PC-9 (cell line): ENCODE results near the gene HOXB5. TPM values are rescaled to one million over a fixed set of nuclear protein-coding genes. Genes with fewer than 3 reads are reported as not detected.

Experiments
- BruUV-seq: library from RNA; stranded (reverse); fragments of 400-500 nt; replicated peaks from 2 replicates; lab custom pipeline; 2021; lab: Mats Ljungman, UMichigan
- CTCF ChIA-PET: fragments of 300-600 bp; sonication (Branson Sonifier 250); formaldehyde crosslinking; loops from one replicate; lab custom pipeline; 2022; ENCODE audit warnings: antibody characterized with exemption; lab: Charles Lee
- POLR2A ChIA-PET: fragments of 300-600 bp; sonication (Branson Sonifier 250); formaldehyde crosslinking; loops from one replicate; lab custom pipeline; 2022; ENCODE audit warnings: antibody characterized with exemption; ENCODE audit not compliant: unreplicated experiment; lab: Charles Lee
- DNase-seq, 2 experiments: peaks; one replicate each; pipeline versions ENCODE4 v3.0.0 to v3.0.0-alpha.2; 2015 to 2022; ENCODE audit warnings: mixed read lengths in 1 of 2
- H2AFZ ChIP-seq: fragments of 200-600 bp; sonication (generic); 2 replicates; pipeline ENCODE4 v1.8.1; 2017; ENCODE audit warnings: antibody characterized with exemption
- H3F3A ChIP-seq: fragments of 200-600 bp; sonication (generic); 2 replicates; pipeline ENCODE4 v1.8.1; 2017; ENCODE audit warnings: antibody characterized with exemption, mild to moderate bottlenecking, low read depth; ENCODE audit not compliant: insufficient read depth
- H3K27ac ChIP-seq: fragments of 200-600 bp; sonication (generic); 2 replicates; pipeline ENCODE4 v1.6.1; 2016; ENCODE audit warnings: mixed run types
- H3K27me3 ChIP-seq: fragments of 200-600 bp; sonication (generic); 2 replicates; pipeline ENCODE4 v1.6.1; 2016; ENCODE audit warnings: low read depth, mixed run types; ENCODE audit not compliant: insufficient read depth
- H3K36me3 ChIP-seq: fragments of 200-600 bp; sonication (generic); 2 replicates; pipeline ENCODE4 v1.6.1; 2016; ENCODE audit warnings: low read depth, mixed run types
- H3K4me1 ChIP-seq: fragments of 200-600 bp; sonication (generic); replicated peaks from 2 replicates; pipeline ENCODE4 v1.6.1; 2016; ENCODE audit warnings: mixed run types; ENCODE audit not compliant: insufficient read depth
- H3K4me2 ChIP-seq: fragments of 200-600 bp; sonication (generic); 2 replicates; pipeline ENCODE4 v1.6.1; 2017; ENCODE audit warnings: mixed run types
- H3K4me3 ChIP-seq: fragments of 200-600 bp; sonication (generic); 2 replicates; pipeline ENCODE4 v1.6.1; 2016; ENCODE audit warnings: mixed run types
- H3K79me2 ChIP-seq: fragments of 200-600 bp; sonication (generic); 2 replicates; pipeline ENCODE4 v1.6.1; 2017; ENCODE audit warnings: low read depth, mixed run types
- H3K9me2 ChIP-seq: fragments of 200-600 bp; sonication (generic); 2 replicates; pipeline ENCODE4 v1.8.1; 2017; ENCODE audit warnings: mild to moderate bottlenecking; ENCODE audit not compliant: insufficient read depth
- H3K9me3 ChIP-seq: fragments of 200-600 bp; sonication (generic); 2 replicates; pipeline ENCODE4 v1.8.1; 2016; ENCODE audit warnings: low read depth; ENCODE audit not compliant: insufficient read depth
- H4K20me1 ChIP-seq: fragments of 200-600 bp; sonication (generic); 2 replicates; pipeline ENCODE4 v1.8.1; 2017; ENCODE audit not compliant: insufficient read depth
- EZH2 ChIP-seq: fragments of 200-600 bp; sonication (generic); IDR thresholded peaks from 2 replicates; pipeline ENCODE4 v1.8.0; 2017; ENCODE audit warnings: antibody characterized with exemption, low read depth
- intact Hi-C: fragments of 100-400 bp; cut with micrococcal nuclease; formaldehyde crosslinking; loops from one replicate; pipeline ENCODE4 v1.10.0; 2022; ENCODE audit not compliant: unreplicated experiment
- total RNA-seq: library from RNA; stranded (reverse); gene quantifications from 2 replicates; pipeline ENCODE4 v1.2.3, GENCODE V29; 2021
- TF ChIP-seq, protein P1 (sequence below): fragments of 200-600 bp; sonication (generic); conservative IDR thresholded peaks from 2 replicates; pipeline ENCODE4 v1.6.1; 2017; ENCODE audit warnings: mixed run types, antibody characterized with exemption, mild to moderate bottlenecking, moderate library complexity

HOXB5 gene
- total RNA-seq, 1 experiment from 2014 or later = 12.9 TPM

DNA sequence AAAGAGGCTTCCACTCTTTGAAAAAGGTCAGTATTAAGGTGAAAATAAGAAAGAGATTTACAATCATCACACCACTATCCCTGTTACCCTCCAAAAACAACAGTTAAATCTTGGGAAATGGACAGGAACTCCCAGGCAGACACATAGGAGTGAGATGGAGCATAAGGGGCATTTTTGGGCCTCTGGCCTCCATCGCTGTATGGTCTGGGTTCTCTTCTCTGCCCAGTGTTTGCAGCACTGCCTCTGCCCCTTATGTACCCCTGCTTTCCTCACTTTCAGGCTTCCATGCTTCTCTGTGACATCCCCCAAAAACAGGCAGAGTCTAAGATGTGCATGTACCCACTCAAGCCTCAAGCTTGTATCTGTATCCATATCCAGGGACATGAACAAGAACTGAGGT is 48.0 kb downstream of the HOXB5 start:
- ChIA-PET CTCF (no interaction called here), POLR2A (no interaction called here)
- Histone ChIP-seq H3K4me3 (no peak overlapping the region), H3K79me2 (no peaks in the 10 kb centered on the region), H3K27ac (no peak overlapping the region), H3K4me2 (no peak overlapping the region), H3K9me2 (no peaks in the 10 kb centered on the region), H3K27me3 (no peaks in the 10 kb centered on the region), H3F3A (peaks cover 7% of the 10 kb centered on the region; the same call in 1 of the 2 replicates), H3K36me3 (no peaks in the 10 kb centered on the region), H3K9me3 (no peaks in the 10 kb centered on the region), H2AFZ (no peak overlapping the region), H3K4me1 (no peaks in the 10 kb centered on the region), H4K20me1 (no peaks in the 10 kb centered on the region)
- no TSS peak for BruUV-seq
- no peak for TF ChIP-seq EZH2
- TF ChIP-seq, protein P1, sequence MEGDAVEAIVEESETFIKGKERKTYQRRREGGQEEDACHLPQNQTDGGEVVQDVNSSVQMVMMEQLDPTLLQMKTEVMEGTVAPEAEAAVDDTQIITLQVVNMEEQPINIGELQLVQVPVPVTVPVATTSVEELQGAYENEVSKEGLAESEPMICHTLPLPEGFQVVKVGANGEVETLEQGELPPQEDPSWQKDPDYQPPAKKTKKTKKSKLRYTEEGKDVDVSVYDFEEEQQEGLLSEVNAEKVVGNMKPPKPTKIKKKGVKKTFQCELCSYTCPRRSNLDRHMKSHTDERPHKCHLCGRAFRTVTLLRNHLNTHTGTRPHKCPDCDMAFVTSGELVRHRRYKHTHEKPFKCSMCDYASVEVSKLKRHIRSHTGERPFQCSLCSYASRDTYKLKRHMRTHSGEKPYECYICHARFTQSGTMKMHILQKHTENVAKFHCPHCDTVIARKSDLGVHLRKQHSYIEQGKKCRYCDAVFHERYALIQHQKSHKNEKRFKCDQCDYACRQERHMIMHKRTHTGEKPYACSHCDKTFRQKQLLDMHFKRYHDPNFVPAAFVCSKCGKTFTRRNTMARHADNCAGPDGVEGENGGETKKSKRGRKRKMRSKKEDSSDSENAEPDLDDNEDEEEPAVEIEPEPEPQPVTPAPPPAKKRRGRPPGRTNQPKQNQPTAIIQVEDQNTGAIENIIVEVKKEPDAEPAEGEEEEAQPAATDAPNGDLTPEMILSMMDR = no peak
- DNase-seq = no peak
- intact Hi-C loops = no loop called here

DNA sequence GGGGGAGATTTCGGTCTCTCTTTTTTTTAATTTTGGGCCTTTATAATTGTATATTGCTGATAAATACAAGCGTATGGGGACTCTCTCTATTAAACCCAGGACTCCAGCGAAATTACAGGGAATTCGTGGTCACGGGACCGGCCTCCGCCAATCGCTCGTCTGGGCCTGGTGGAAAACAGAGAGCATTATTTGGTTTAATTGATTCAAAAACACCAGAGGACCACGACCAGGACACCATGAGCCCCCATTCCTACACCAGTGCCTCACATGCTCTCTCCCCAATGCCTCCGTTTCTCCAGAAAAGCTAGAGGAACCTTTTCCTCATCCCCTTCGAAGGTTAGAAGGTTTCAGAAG is 48.6 kb downstream of the HOXB5 start, which contains the start of gene HOXB2:
Gene HOXB2, minus strand, starts transcription at position 88 of the 354 bp plus-strand sequence. CDS start 198 bp downstream, outside the sequence.
- POLR2A ChIA-PET = no interaction called here
- H3K9me2 ChIP-seq = no peaks in the 10 kb centered on the region
- no peak within 1 kb of the TSS for H3K4me3 ChIP-seq
- no peak within 1 kb of the TSS for H3K27ac ChIP-seq
- no peaks in the 10 kb centered on the region for H3K4me1 ChIP-seq
- no TSS peak for BruUV-seq
- intact Hi-C loops = no loop called here
- H4K20me1 ChIP-seq = no peaks in the 10 kb centered on the region
- DNase-seq = no peak
- no peaks in the 10 kb centered on the region for H3K27me3 ChIP-seq
- H3F3A ChIP-seq = peaks cover 7% of the 10 kb centered on the region; the same call in 1 of the 2 replicates
- H2AFZ ChIP-seq = no peak within 1 kb of the TSS
- no peak for TF ChIP-seq EZH2
- TF ChIP-seq, protein P1 = no peak
- H3K36me3 ChIP-seq = no peaks in the 10 kb centered on the region
- no peaks in the 10 kb centered on the region for H3K79me2 ChIP-seq
- CTCF ChIA-PET = no interaction called here
- no peaks in the 10 kb centered on the region for H3K9me3 ChIP-seq
- H3K4me2 ChIP-seq = no peak within 1 kb of the TSS

DNA sequence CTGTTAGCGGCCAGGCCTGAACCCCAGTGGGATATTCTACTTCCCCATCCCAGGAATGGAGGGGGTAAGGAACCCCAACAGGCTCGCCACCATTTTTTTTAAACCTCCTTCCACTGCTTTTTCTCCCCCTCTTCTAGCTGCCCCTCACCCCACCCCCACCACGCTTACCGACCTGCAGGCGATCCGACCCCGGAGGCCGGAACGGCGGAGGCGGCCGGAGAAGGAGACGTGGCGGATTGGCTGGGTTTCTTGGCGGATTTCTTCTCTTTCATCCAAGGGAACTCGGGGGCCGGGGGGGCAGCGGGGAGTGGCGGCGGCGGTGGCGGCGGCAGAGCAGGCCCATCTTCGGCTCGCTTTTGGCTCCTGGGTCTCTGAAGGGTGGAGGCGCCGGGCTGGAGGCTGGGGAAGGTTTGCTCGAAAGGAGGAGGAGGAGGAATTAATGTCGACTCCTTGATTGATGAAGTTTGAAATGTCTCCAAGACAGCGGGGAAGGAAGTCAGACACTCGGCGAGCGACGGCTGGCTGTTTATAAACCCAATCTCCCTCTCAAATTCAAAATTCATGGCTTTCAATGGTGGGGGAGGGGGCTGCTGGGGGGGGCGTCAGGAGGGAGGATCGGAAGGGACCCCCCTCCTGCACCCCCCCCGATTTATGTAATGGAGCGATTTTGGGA is 49.1 kb downstream of the HOXB5 start:
- Histone ChIP-seq H3K27me3 (no peaks in the 10 kb centered on the region), H3K4me3 (no peak overlapping the region), H3K9me3 (no peaks in the 10 kb centered on the region), H3K4me1 (no peaks in the 10 kb centered on the region), H3F3A (peaks cover 7% of the 10 kb centered on the region; the same call in 1 of the 2 replicates), H2AFZ (no peak overlapping the region), H3K36me3 (no peaks in the 10 kb centered on the region), H3K27ac (no peak overlapping the region), H3K9me2 (no peaks in the 10 kb centered on the region), H3K4me2 (no peak overlapping the region), H3K79me2 (no peaks in the 10 kb centered on the region), H4K20me1 (no peaks in the 10 kb centered on the region)
- ChIA-PET CTCF (no interaction called here), POLR2A (no interaction called here)
- DNase-seq = no peak
- no TSS peak for BruUV-seq
- TF ChIP-seq, protein P1 = no peak
- TF ChIP-seq EZH2 = no peak
- intact Hi-C loops = no loop called here
